ENCODE data around the gene UBQLN1. TPM values are rescaled to one million over a fixed set of nuclear protein-coding genes. Genes with fewer than 3 reads are reported as not detected.

The UBQLN1 gene
- total RNA-seq, 2 experiments from 2014 or later = 178 to 185 TPM

DNA sequence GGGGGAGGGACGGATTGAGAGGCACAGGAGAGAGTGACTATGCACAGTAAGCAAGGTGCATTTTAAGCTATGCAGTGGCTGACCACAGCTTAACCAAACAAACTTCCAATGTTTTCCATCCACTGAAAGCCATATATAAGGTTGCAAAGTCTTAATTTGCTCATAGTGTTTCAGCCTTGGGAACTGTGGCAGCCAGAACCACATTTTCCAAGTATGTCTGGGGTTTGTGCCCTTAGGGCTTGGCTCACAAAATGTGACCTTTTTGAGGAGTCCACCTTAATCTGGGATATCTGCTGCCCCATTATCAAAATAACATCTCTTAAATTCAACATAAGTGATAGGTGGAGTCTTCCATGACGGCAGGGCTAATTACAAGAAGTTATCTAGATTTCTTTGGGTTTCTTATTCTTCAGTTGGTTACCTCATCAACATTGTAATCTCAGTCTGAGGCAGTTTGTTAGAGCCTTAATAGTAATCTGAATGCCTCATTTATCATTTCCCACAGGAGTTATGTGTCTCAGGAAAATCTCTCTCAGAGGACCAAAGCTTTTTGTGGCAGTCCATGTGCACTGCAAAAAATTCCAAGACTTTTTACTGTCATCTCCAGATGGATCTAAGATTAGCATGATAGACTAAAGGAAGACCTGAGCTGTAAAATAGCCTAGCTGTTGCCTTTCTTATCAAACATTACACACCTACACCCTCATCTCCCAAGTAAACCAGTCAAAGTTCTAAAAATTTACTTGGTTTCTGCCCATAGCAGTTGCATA lies 15.2 kb upstream of the UBQLN1 start:
- intact Hi-C loops (cut with DNase I, micrococcal nuclease) = no loop called here
- no peak for TF ChIP-seq CTCF (IDR thresholded peaks at IDR 0.05)
- Histone ChIP-seq H3K4me3 (ENCODE audit: low read length) (no peak overlapping the region), H3K27ac (ENCODE audit: low read depth in 1 of 2, low read length in 2 of 2) (no peak overlapping the region), H3K27me3 (ENCODE audit: control insufficient read depth in 1 of 2, insufficient read depth in 2 of 2, low read length in 2 of 2) (no peaks in the 10 kb centered on the region), H3K9me3 (ENCODE audit: control insufficient read depth in 1 of 2, insufficient read depth in 1 of 2, low read length in 2 of 2) (peaks cover 0 to 4% of the 10 kb centered on the region in 2 experiments), H3K36me3 (ENCODE audit: insufficient read depth, low read length) (no peaks in the 10 kb centered on the region), H3K4me1 (ENCODE audit: insufficient read depth, low read length) (no peaks in the 10 kb centered on the region)
- ChIA-PET CTCF (no interaction called here), POLR2A (interaction anchor here (1.1 kb wide), 1 partner anchor 16 kb away, joined by 3 read pairs; no protein-coding TSS in a partner anchor)
- no peaks in the 10 kb centered on the region for H3K27me3 Mint-ChIP-seq
- H3K27ac Mint-ChIP-seq = no peak overlapping the region
- H3K36me3 Mint-ChIP-seq (ENCODE audit: low read depth) = no peaks in the 10 kb centered on the region
- ATAC-seq (ENCODE audit: poor library complexity) (no peak), DNase-seq (no peak)
- H3K9me3 Mint-ChIP-seq = no peaks in the 10 kb centered on the region
- H3K4me3 Mint-ChIP-seq = no peak overlapping the region
- no peaks in the 10 kb centered on the region for H3K4me1 Mint-ChIP-seq (ENCODE audit: low read depth)

DNA sequence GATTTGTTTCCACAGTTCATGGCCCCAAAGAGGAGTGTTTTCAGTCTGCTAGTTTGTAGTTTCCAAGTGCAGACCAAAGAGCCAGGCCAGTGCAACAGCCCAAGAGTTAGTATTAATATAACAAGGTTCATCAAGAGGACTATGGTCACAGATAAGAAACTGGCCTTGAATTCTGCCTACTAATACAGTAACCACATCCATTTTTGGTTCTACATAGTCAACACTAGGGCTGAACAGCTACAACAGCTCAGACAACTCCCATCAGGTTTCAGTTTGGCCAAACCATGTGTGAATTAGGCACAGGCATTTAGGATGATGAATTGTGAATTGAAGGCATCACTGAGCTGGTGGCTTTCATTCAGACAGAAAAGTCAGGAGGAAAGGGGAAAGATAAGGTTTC lies 13.8 kb upstream of the UBQLN1 start:
- H3K4me3 Mint-ChIP-seq = no peak overlapping the region
- no peak for DNase-seq
- H3K27ac Mint-ChIP-seq = no peak overlapping the region
- no peak for TF ChIP-seq CTCF (IDR thresholded peaks at IDR 0.05)
- intact Hi-C loops (cut with DNase I, micrococcal nuclease) = no loop called here
- H3K4me1 Mint-ChIP-seq (ENCODE audit: low read depth) = no peaks in the 10 kb centered on the region
- H3K9me3 ChIP-seq (ENCODE audit: control insufficient read depth in 1 of 2, insufficient read depth in 1 of 2, low read length in 2 of 2) = peaks cover 0 to 4% of the 10 kb centered on the region in 2 experiments
- ChIA-PET CTCF (no interaction called here), POLR2A (no interaction called here)
- no peaks in the 10 kb centered on the region for H3K27me3 Mint-ChIP-seq
- H3K4me1 ChIP-seq (ENCODE audit: insufficient read depth, low read length) = no peaks in the 10 kb centered on the region
- H3K36me3 ChIP-seq (ENCODE audit: insufficient read depth, low read length) = no peaks in the 10 kb centered on the region
- no peaks in the 10 kb centered on the region for H3K9me3 Mint-ChIP-seq
- H3K27ac ChIP-seq (ENCODE audit: low read depth in 1 of 2, low read length in 2 of 2) = no peak overlapping the region
- no peaks in the 10 kb centered on the region for H3K36me3 Mint-ChIP-seq (ENCODE audit: low read depth)
- no peaks in the 10 kb centered on the region for H3K27me3 ChIP-seq (ENCODE audit: control insufficient read depth in 1 of 2, insufficient read depth in 2 of 2, low read length in 2 of 2)
- no peak for ATAC-seq (ENCODE audit: poor library complexity)
- H3K4me3 ChIP-seq (ENCODE audit: low read length) = no peak overlapping the region

GRCh38 chr9:83715794-83716193 lies 8.0 kb upstream of the UBQLN1 start:
- Mint-ChIP-seq H3K4me1 (ENCODE audit: low read depth) (no peaks in the 10 kb centered on the region), H3K27me3 (no peaks in the 10 kb centered on the region), H3K4me3 (no peak overlapping the region), H3K9me3 (no peaks in the 10 kb centered on the region), H3K36me3 (ENCODE audit: low read depth) (no peaks in the 10 kb centered on the region), H3K27ac (no peak overlapping the region)
- no peak for DNase-seq
- intact Hi-C loops (cut with DNase I, micrococcal nuclease) = no loop called here
- H3K9me3 ChIP-seq (ENCODE audit: control insufficient read depth in 1 of 2, insufficient read depth in 1 of 2, low read length in 2 of 2) = no peaks in the 10 kb centered on the region
- H3K4me1 ChIP-seq (ENCODE audit: insufficient read depth, low read length) = no peaks in the 10 kb centered on the region
- no peak for TF ChIP-seq CTCF (IDR thresholded peaks at IDR 0.05)
- no peak overlapping the region for H3K4me3 ChIP-seq (ENCODE audit: low read length)
- no peaks in the 10 kb centered on the region for H3K36me3 ChIP-seq (ENCODE audit: insufficient read depth, low read length)
- no peak overlapping the region for H3K27ac ChIP-seq (ENCODE audit: low read depth in 1 of 2, low read length in 2 of 2)
- no peaks in the 10 kb centered on the region for H3K27me3 ChIP-seq (ENCODE audit: control insufficient read depth in 1 of 2, insufficient read depth in 2 of 2, low read length in 2 of 2)
- no peak for ATAC-seq (ENCODE audit: poor library complexity)
- ChIA-PET POLR2A (interaction anchor here (0.7 kb wide), 1 partner anchor 8 kb away, joined by 3 read pairs; no protein-coding TSS in a partner anchor), CTCF (no interaction called here)

All from CD4-positive, alpha-beta T cell (primary cell).